BE2C (cell line): ENCODE data around the gene KIF16B.

ENCODE experiments used
- DNase-seq: peaks from one replicate; pipeline ENCODE4 v3.0.0-alpha.2; 2020
- H3K27me3 ChIP-seq: fragments of 250-450 bp; sonication (Bioruptor Pico); 2 replicates; pipeline ENCODE4 v1.5.1; 2020; ENCODE audit warnings: mild to moderate bottlenecking
- H3K36me3 ChIP-seq: fragments of 250-450 bp; sonication (Bioruptor Pico); 2 replicates; pipeline ENCODE4 v1.5.1; 2020; ENCODE audit warnings: mild to moderate bottlenecking
- H3K4me1 ChIP-seq: fragments of 250-450 bp; sonication (Bioruptor Pico); 2 replicates; pipeline ENCODE4 v1.5.1; 2020
- H3K4me3 ChIP-seq: 2 replicates; pipeline ENCODE4 v1.5.1; 2011; ENCODE audit warnings: low read depth, low read length
- H3K9me3 ChIP-seq: fragments of 250-450 bp; sonication (Bioruptor Pico); 2 replicates; pipeline ENCODE4 v1.5.1; 2020
- CTCF ChIP-seq: IDR thresholded peaks from 2 replicates; pipeline ENCODE4 v1.5.1; 2012; ENCODE audit warnings: mild to moderate bottlenecking, low read depth, low read length

Gene KIF16B

GRCh38 chr20:16400234-16400633 lies 173.0 kb downstream of the KIF16B start:
- no peak for TF ChIP-seq CTCF
- no peaks in the 10 kb centered on the region for H3K27me3 ChIP-seq
- H3K4me1 ChIP-seq = no peaks in the 10 kb centered on the region
- H3K4me3 ChIP-seq = no peak overlapping the region
- no peaks in the 10 kb centered on the region; the same call in 1 of the 2 replicates for H3K9me3 ChIP-seq
- DNase-seq = no peak
- H3K36me3 ChIP-seq = no peaks in the 10 kb centered on the region

GRCh38 chr20:16399801-16400200 lies 173.4 kb downstream of the KIF16B start:
- TF ChIP-seq CTCF = no peak
- Histone ChIP-seq H3K4me1 (no peaks in the 10 kb centered on the region), H3K27me3 (no peaks in the 10 kb centered on the region), H3K9me3 (no peaks in the 10 kb centered on the region; the same call in 1 of the 2 replicates), H3K4me3 (no peak overlapping the region), H3K36me3 (no peaks in the 10 kb centered on the region)
- no peak for DNase-seq

GRCh38 chr20:16397086-16397485 lies 176.2 kb downstream of the KIF16B start:
- Histone ChIP-seq H3K4me3 (no peak overlapping the region), H3K9me3 (no peaks in the 10 kb centered on the region; the same call in 1 of the 2 replicates), H3K27me3 (no peaks in the 10 kb centered on the region), H3K4me1 (no peaks in the 10 kb centered on the region; the same call in 1 of the 2 replicates), H3K36me3 (no peaks in the 10 kb centered on the region)
- DNase-seq = no peak
- TF ChIP-seq CTCF = no peak

- no peaks in the 10 kb centered on the region; the same call in 1 of the 2 replicates for H3K4me1 ChIP-seq
- no peaks in the 10 kb centered on the region; the same call in 1 of the 2 replicates for H3K9me3 ChIP-seq
- no peak for TF ChIP-seq CTCF
- no peaks in the 10 kb centered on the region for H3K36me3 ChIP-seq
- DNase-seq = no peak
- H3K27me3 ChIP-seq = no peaks in the 10 kb centered on the region
- no peak overlapping the region for H3K4me3 ChIP-seq
Measured at GRCh38 chr20:16395366-16395765, 177.9 kb downstream of the KIF16B start.

- no peak for TF ChIP-seq CTCF
- H3K36me3 ChIP-seq = no peaks in the 10 kb centered on the region
- no peak for DNase-seq
Measured at GRCh38 chr20:16394784-16395183, 178.5 kb downstream of the KIF16B start.

GRCh38 chr20:16393836-16394235 lies 179.4 kb downstream of the KIF16B start:
- H3K4me1 ChIP-seq = no peaks in the 10 kb centered on the region; the same call in 1 of the 2 replicates
- no peak overlapping the region for H3K4me3 ChIP-seq
- H3K9me3 ChIP-seq = no peaks in the 10 kb centered on the region; the same call in 1 of the 2 replicates
- no peak for TF ChIP-seq CTCF
- no peaks in the 10 kb centered on the region for H3K36me3 ChIP-seq
- no peak for DNase-seq
- H3K27me3 ChIP-seq = no peaks in the 10 kb centered on the region

More at GRCh38 chr20:16394784-16395183, 178.5 kb downstream of the KIF16B start:
- Histone ChIP-seq H3K4me3 (no peak overlapping the region), H3K9me3 (no peaks in the 10 kb centered on the region; the same call in 1 of the 2 replicates), H3K27me3 (no peaks in the 10 kb centered on the region), H3K4me1 (no peaks in the 10 kb centered on the region; the same call in 1 of the 2 replicates)
